GM23338 (cell line): Measurements from ENCODE around the gene CRADD. TPM values are rescaled to one million over a fixed set of nuclear protein-coding genes. Genes with fewer than 3 reads are reported as not detected.

ENCODE experiments used
- ATAC-seq: fragments of 200-7000 bp; cut with Tn5 transposase; 3 replicates; pipeline ENCODE4 v1.9.1; 2020
- DNase-seq: peaks from one replicate; pipeline ENCODE4 v3.0.0-alpha.2; 2015; ENCODE audit warnings: low spot score
- H2AFZ ChIP-seq: fragments of 200-600 bp; sonication (generic); 2 replicates; pipeline ENCODE4 v1.8.0; 2016; ENCODE audit warnings: antibody characterized with exemption, mild to moderate bottlenecking, moderate library complexity
- H3F3A ChIP-seq: fragments of 200-600 bp; sonication (generic); replicated peaks from 2 replicates; pipeline ENCODE4 v1.8.0; 2017; ENCODE audit warnings: antibody characterized with exemption, mixed run types, low read depth
- H3K27ac ChIP-seq: fragments of 200-600 bp; sonication (generic); 2 replicates; pipeline ENCODE4 v1.6.1; 2016; ENCODE audit warnings: low read depth
- H3K27me3 ChIP-seq: fragments of 200-600 bp; sonication (generic); 2 replicates; pipeline ENCODE4 v1.8.0; 2016; ENCODE audit warnings: mild to moderate bottlenecking, mixed run types, moderate library complexity; ENCODE audit not compliant: insufficient read depth
- H3K36me3 ChIP-seq: fragments of 200-600 bp; sonication (generic); 2 replicates; pipeline ENCODE4 v1.8.0; 2016; ENCODE audit warnings: mild to moderate bottlenecking; ENCODE audit not compliant: insufficient read depth
- H3K4me1 ChIP-seq: fragments of 200-600 bp; sonication (generic); 2 replicates; pipeline ENCODE4 v1.8.0; 2016; ENCODE audit warnings: mild to moderate bottlenecking, moderate library complexity; ENCODE audit not compliant: insufficient read depth
- H3K4me2 ChIP-seq: fragments of 200-600 bp; sonication (generic); 2 replicates; pipeline ENCODE4 v1.7.1; 2017; ENCODE audit warnings: mixed run types
- H3K4me3 ChIP-seq: fragments of 200-600 bp; sonication (generic); 2 replicates; pipeline ENCODE4 v1.6.1; 2016; ENCODE audit warnings: mixed run types
- H3K79me2 ChIP-seq: fragments of 200-600 bp; sonication (generic); replicated peaks from 2 replicates; pipeline ENCODE4 v1.8.0; 2017; ENCODE audit warnings: mild to moderate bottlenecking; ENCODE audit not compliant: insufficient read depth
- H3K9me2 ChIP-seq: fragments of 200-600 bp; sonication (generic); 2 replicates; pipeline ENCODE4 v1.8.0; 2017; ENCODE audit not compliant: insufficient read depth
- H4K20me1 ChIP-seq: fragments of 200-600 bp; sonication (generic); replicated peaks from 2 replicates; pipeline ENCODE4 v1.8.0; 2017; ENCODE audit warnings: mild to moderate bottlenecking; ENCODE audit not compliant: insufficient read depth
- H3K27ac Mint-ChIP-seq: 2 replicates; pipeline ENCODE4 v1.8.0; 2020; ENCODE audit warnings: inconsistent platforms, mild to moderate bottlenecking, moderate library complexity, mixed read lengths
- H3K27me3 Mint-ChIP-seq: 3 replicates; pipeline ENCODE4 v1.8.0; 2022; ENCODE audit warnings: low read depth, mild to moderate bottlenecking, moderate library complexity, mixed read lengths, inconsistent platforms; ENCODE audit not compliant: insufficient read depth, poor library complexity
- H3K36me3 Mint-ChIP-seq: 3 replicates; pipeline ENCODE4 v1.8.0; 2021; ENCODE audit warnings: low read depth, mild to moderate bottlenecking, inconsistent platforms, moderate library complexity, mixed read lengths
- H3K4me1 Mint-ChIP-seq: 3 replicates; pipeline ENCODE4 v1.8.0; 2020; ENCODE audit warnings: mild to moderate bottlenecking, inconsistent platforms, mixed read lengths
- H3K4me3 Mint-ChIP-seq: 3 replicates; pipeline ENCODE4 v1.8.0; 2021; ENCODE audit warnings: moderate library complexity, mild to moderate bottlenecking, inconsistent platforms, mixed read lengths
- H3K9me3 Mint-ChIP-seq: 3 replicates; pipeline ENCODE4 v1.8.0; 2020; ENCODE audit warnings: moderate library complexity, mild to moderate bottlenecking, inconsistent platforms, mixed read lengths
- CREB1 ChIP-seq: fragments of 250-450 bp; sonication (Bioruptor Pico); IDR thresholded peaks from 2 replicates; pipeline ENCODE4 v1.5.0; 2020; ENCODE audit warnings: low read depth, mild to moderate bottlenecking, moderate library complexity
- EZH2 ChIP-seq: fragments of 200-600 bp; sonication (generic); IDR thresholded peaks from one replicate; pipeline ENCODE4 v1.8.0; 2017; ENCODE audit warnings: antibody characterized with exemption, mild to moderate bottlenecking, low read depth; ENCODE audit not compliant: unreplicated experiment
- EZH2phosphoT487 ChIP-seq: fragments of 200-600 bp; sonication (generic); IDR thresholded peaks from one replicate; pipeline ENCODE4 v1.8.1; 2018; ENCODE audit warnings: antibody characterized with exemption; ENCODE audit not compliant: unreplicated experiment
- JUNB ChIP-seq: IDR thresholded peaks from one replicate; pipeline ENCODE4 v1.6.1; 2016; ENCODE audit warnings: antibody characterized with exemption; ENCODE audit not compliant: unreplicated experiment
- NANOG ChIP-seq: IDR thresholded peaks from 2 replicates; pipeline ENCODE4 v1.6.1; 2016; ENCODE audit warnings: antibody characterized with exemption, borderline replicate concordance
- POLR2AphosphoS5 ChIP-seq: IDR thresholded peaks from 2 replicates; pipeline ENCODE4 v1.6.1; 2016; ENCODE audit warnings: antibody characterized with exemption, low read depth
- STAT1 ChIP-seq: IDR thresholded peaks from one replicate; pipeline ENCODE4 v1.6.1; 2016; ENCODE audit warnings: antibody characterized with exemption; ENCODE audit not compliant: unreplicated experiment
- ZNF114 ChIP-seq: fragments of 250-450 bp; sonication (Bioruptor Pico); IDR thresholded peaks from 2 replicates; pipeline ENCODE4 v1.5.0; 2020; ENCODE audit warnings: mild to moderate bottlenecking, moderate library complexity
- ZNF331 ChIP-seq: fragments of 250-450 bp; sonication (Bioruptor Pico); IDR thresholded peaks from 2 replicates; pipeline ENCODE4 v1.5.0; 2020; ENCODE audit warnings: low read depth, mild to moderate bottlenecking, moderate library complexity
- polyA plus RNA-seq: library from polyadenylated mRNA; unstranded; fragments of >200 nt; fragmentation: Nextera tagmentation; extraction: Ambion mirVana; gene quantifications from 2 replicates; pipeline ENCODE4 v1.2.1, GENCODE V29; 2016
- total RNA-seq: library from RNA; depleted of rRNA; stranded (reverse); fragments of >200 nt; shearing (Covaris generic); gene quantifications from 2 replicates; pipeline ENCODE4 v1.2.3, GENCODE V29; 2014
- TF ChIP-seq, protein P1 (sequence below): fragments of 250-450 bp; sonication (Bioruptor Pico); IDR thresholded peaks from 2 replicates; pipeline ENCODE4 v1.5.0; 2020; ENCODE audit warnings: mild to moderate bottlenecking, moderate library complexity
- TF ChIP-seq, protein P2 (sequence below): IDR thresholded peaks from 2 replicates; pipeline ENCODE4 v1.6.1; 2016; ENCODE audit warnings: antibody characterized with exemption
- TF ChIP-seq, protein P3 (sequence below), 2 experiments: fragments of 200-600 bp in 1 of 2; sonication (generic) in 1 of 2; conservative IDR thresholded peaks; 2 replicates each; pipeline versions ENCODE4 v1.5.1 to v1.6.1; 2016 to 2017; ENCODE audit warnings: antibody characterized with exemption in 2 of 2, low read depth in 2 of 2, mild to moderate bottlenecking in 2 of 2, moderate library complexity in 1 of 2
- TF ChIP-seq, protein P4 (sequence below): IDR thresholded peaks from one replicate; pipeline ENCODE4 v1.6.1; 2018; ENCODE audit warnings: antibody characterized with exemption; ENCODE audit not compliant: unreplicated experiment

The CRADD gene
- total and polyA plus RNA-seq, 2 experiments from 2014 or later, result 6.3 to 27.9 TPM

DNA sequence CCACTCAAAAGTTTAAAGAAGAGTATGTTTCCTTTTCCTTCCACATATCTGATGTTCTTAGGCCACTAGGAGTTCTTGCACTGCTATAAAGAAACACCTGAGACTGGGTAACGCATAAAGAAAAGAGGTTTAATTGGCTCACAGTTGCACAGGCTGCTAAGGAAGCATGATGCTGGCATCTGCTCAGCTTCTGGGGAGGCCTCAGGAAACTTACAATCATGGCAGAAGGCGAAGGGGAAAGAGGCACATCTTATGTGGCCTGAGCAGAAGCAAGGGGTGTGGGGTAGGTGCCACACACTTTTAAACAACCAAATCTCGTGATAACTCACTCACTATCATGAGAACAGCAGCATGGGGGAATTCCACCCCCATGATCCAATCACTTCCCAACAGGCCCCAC lies 7.7 kb upstream of the CRADD start:
- no peaks in the 10 kb centered on the region for H4K20me1 ChIP-seq
- no peaks in the 10 kb centered on the region for H3K79me2 ChIP-seq
- Mint-ChIP-seq H3K36me3 (no peaks in the 10 kb centered on the region; the same call in 2 of the 3 replicates), H3K4me3 (no peak overlapping the region), H3K9me3 (no peaks in the 10 kb centered on the region; the same call in 2 of the 3 replicates), H3K27ac (no peak overlapping the region), H3K27me3 (peaks cover 3% of the 10 kb centered on the region), H3K4me1 (peaks cover 2% of the 10 kb centered on the region; the same call in 1 of the 3 replicates)
- no peak overlapping the region for H3K4me3 ChIP-seq
- H3K36me3 ChIP-seq, result no peaks in the 10 kb centered on the region
- TF ChIP-seq STAT1, result no peak
- TF ChIP-seq EZH2, result no peak
- TF ChIP-seq EZH2phosphoT487, result no peak
- no peak for TF ChIP-seq POLR2AphosphoS5
- TF ChIP-seq, protein P1, sequence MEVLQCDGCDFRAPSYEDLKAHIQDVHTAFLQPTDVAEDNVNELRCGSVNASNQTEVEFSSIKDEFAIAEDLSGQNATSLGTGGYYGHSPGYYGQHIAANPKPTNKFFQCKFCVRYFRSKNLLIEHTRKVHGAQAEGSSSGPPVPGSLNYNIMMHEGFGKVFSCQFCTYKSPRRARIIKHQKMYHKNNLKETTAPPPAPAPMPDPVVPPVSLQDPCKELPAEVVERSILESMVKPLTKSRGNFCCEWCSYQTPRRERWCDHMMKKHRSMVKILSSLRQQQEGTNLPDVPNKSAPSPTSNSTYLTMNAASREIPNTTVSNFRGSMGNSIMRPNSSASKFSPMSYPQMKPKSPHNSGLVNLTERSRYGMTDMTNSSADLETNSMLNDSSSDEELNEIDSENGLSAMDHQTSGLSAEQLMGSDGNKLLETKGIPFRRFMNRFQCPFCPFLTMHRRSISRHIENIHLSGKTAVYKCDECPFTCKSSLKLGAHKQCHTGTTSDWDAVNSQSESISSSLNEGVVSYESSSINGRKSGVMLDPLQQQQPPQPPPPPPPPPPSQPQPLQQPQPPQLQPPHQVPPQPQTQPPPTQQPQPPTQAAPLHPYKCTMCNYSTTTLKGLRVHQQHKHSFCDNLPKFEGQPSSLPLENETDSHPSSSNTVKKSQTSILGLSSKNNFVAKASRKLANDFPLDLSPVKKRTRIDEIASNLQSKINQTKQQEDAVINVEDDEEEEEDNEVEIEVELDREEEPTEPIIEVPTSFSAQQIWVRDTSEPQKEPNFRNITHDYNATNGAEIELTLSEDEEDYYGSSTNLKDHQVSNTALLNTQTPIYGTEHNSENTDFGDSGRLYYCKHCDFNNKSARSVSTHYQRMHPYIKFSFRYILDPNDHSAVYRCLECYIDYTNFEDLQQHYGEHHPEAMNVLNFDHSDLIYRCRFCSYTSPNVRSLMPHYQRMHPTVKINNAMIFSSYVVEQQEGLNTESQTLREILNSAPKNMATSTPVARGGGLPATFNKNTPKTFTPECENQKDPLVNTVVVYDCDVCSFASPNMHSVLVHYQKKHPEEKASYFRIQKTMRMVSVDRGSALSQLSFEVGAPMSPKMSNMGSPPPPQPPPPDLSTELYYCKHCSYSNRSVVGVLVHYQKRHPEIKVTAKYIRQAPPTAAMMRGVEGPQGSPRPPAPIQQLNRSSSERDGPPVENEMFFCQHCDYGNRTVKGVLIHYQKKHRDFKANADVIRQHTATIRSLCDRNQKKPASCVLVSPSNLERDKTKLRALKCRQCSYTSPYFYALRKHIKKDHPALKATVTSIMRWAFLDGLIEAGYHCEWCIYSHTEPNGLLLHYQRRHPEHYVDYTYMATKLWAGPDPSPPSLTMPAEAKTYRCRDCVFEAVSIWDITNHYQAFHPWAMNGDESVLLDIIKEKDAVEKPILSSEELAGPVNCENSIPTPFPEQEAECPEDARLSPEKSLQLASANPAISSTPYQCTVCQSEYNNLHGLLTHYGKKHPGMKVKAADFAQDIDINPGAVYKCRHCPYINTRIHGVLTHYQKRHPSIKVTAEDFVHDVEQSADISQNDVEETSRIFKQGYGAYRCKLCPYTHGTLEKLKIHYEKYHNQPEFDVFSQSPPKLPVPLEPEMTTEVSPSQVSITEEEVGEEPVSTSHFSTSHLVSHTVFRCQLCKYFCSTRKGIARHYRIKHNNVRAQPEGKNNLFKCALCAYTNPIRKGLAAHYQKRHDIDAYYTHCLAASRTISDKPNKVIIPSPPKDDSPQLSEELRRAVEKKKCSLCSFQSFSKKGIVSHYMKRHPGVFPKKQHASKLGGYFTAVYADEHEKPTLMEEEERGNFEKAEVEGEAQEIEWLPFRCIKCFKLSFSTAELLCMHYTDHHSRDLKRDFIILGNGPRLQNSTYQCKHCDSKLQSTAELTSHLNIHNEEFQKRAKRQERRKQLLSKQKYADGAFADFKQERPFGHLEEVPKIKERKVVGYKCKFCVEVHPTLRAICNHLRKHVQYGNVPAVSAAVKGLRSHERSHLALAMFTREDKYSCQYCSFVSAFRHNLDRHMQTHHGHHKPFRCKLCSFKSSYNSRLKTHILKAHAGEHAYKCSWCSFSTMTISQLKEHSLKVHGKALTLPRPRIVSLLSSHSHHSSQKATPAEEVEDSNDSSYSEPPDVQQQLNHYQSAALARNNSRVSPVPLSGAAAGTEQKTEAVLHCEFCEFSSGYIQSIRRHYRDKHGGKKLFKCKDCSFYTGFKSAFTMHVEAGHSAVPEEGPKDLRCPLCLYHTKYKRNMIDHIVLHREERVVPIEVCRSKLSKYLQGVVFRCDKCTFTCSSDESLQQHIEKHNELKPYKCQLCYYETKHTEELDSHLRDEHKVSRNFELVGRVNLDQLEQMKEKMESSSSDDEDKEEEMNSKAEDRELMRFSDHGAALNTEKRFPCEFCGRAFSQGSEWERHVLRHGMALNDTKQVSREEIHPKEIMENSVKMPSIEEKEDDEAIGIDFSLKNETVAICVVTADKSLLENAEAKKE (CRISPR knock-in tag), result no peak
- TF ChIP-seq NANOG, result no peak
- TF ChIP-seq ZNF331 (CRISPR knock-in tag), result no peak
- TF ChIP-seq ZNF114 (CRISPR knock-in tag), result no peak
- TF ChIP-seq, protein P2, sequence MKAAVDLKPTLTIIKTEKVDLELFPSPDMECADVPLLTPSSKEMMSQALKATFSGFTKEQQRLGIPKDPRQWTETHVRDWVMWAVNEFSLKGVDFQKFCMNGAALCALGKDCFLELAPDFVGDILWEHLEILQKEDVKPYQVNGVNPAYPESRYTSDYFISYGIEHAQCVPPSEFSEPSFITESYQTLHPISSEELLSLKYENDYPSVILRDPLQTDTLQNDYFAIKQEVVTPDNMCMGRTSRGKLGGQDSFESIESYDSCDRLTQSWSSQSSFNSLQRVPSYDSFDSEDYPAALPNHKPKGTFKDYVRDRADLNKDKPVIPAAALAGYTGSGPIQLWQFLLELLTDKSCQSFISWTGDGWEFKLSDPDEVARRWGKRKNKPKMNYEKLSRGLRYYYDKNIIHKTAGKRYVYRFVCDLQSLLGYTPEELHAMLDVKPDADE, result no peak
- TF ChIP-seq, protein P3, sequence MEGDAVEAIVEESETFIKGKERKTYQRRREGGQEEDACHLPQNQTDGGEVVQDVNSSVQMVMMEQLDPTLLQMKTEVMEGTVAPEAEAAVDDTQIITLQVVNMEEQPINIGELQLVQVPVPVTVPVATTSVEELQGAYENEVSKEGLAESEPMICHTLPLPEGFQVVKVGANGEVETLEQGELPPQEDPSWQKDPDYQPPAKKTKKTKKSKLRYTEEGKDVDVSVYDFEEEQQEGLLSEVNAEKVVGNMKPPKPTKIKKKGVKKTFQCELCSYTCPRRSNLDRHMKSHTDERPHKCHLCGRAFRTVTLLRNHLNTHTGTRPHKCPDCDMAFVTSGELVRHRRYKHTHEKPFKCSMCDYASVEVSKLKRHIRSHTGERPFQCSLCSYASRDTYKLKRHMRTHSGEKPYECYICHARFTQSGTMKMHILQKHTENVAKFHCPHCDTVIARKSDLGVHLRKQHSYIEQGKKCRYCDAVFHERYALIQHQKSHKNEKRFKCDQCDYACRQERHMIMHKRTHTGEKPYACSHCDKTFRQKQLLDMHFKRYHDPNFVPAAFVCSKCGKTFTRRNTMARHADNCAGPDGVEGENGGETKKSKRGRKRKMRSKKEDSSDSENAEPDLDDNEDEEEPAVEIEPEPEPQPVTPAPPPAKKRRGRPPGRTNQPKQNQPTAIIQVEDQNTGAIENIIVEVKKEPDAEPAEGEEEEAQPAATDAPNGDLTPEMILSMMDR (conservative IDR thresholded peaks at IDR 0.05; ENCODE audit: low read depth in 2 of 2), result no peak
- TF ChIP-seq, protein P4, sequence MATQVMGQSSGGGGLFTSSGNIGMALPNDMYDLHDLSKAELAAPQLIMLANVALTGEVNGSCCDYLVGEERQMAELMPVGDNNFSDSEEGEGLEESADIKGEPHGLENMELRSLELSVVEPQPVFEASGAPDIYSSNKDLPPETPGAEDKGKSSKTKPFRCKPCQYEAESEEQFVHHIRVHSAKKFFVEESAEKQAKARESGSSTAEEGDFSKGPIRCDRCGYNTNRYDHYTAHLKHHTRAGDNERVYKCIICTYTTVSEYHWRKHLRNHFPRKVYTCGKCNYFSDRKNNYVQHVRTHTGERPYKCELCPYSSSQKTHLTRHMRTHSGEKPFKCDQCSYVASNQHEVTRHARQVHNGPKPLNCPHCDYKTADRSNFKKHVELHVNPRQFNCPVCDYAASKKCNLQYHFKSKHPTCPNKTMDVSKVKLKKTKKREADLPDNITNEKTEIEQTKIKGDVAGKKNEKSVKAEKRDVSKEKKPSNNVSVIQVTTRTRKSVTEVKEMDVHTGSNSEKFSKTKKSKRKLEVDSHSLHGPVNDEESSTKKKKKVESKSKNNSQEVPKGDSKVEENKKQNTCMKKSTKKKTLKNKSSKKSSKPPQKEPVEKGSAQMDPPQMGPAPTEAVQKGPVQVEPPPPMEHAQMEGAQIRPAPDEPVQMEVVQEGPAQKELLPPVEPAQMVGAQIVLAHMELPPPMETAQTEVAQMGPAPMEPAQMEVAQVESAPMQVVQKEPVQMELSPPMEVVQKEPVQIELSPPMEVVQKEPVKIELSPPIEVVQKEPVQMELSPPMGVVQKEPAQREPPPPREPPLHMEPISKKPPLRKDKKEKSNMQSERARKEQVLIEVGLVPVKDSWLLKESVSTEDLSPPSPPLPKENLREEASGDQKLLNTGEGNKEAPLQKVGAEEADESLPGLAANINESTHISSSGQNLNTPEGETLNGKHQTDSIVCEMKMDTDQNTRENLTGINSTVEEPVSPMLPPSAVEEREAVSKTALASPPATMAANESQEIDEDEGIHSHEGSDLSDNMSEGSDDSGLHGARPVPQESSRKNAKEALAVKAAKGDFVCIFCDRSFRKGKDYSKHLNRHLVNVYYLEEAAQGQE, result no peak
- TF ChIP-seq CREB1 (CRISPR knock-in tag), result no peak
- no peak for TF ChIP-seq JUNB
- no peaks in the 10 kb centered on the region for H3K4me1 ChIP-seq
- DNase-seq (no peak), ATAC-seq (no peak)
- H3K9me2 ChIP-seq, result peaks cover 6% of the 10 kb centered on the region; the same call in 1 of the 2 replicates
- no peak overlapping the region for H3K4me2 ChIP-seq
- H3K27me3 ChIP-seq, result no peaks in the 10 kb centered on the region
- H2AFZ ChIP-seq, result no peak overlapping the region
- H3K27ac ChIP-seq, result no peak overlapping the region
- no peaks in the 10 kb centered on the region for H3F3A ChIP-seq
